ENCODE measurements around the gene PDE6B.
"Not testable (repeated sequence)": the region's sequence is repeated elsewhere in the genome, so short reads cannot be mapped to it uniquely, and the experiment has no call there.

PDE6B gene

DNA sequence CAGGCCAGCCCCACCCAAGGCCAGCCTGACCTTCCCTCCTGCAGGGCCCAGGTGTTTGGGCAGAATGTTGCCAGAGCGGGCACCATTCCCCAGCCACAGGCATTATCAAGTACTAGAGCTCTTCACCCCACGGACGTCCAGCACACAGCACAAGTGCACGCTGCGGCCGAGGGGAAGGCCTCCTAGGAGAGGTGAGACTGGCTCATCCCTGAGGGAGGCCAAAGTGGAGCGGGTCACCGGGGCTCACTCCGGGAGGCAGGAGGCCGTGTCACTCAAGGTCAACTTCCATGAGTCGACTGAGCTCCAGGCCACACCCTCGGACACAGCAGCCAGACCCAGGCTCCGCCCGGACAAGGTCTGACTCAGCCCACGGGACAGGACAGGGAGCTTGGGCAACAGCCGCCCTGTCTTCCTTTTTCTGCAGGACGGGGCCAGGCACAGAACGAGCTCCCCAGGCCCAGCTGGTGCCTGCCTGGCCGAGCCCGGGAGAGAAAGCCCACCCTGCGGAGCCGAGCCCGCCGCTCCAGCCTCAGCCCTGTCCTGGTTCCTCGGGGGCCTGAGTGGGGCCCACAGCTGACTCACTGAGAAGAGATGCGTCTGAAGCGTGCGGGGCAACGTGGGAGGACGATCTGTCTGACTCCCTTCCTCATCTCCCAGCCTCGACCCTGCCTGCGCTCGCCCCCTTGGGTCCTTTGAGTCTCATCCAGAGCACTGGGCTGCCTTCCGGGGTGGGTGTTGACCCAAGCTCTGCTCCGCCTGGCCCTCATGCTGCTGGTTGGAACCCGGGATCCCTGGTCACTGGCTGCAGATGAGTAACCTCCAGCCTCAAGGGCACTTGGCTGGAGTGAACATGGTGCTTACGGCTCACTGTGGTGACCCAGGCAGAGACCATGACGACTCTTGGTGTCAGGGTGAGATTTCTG is 61.9 kb downstream of the PDE6B start:
- DNase-seq, result no peak

GRCh38 chr4:687971-688853 is 62.8 kb downstream of the PDE6B start:
- DNase-seq, result no peak

- no peak for DNase-seq
These were observed 63.7 kb downstream of the PDE6B start, which contains the start of gene SLC49A3 for GRCh38 chr4:688854-689681. Gene SLC49A3 (minus strand): TSS chr4:689151. CDS start chr4:689127, 24 bp downstream.

DNA sequence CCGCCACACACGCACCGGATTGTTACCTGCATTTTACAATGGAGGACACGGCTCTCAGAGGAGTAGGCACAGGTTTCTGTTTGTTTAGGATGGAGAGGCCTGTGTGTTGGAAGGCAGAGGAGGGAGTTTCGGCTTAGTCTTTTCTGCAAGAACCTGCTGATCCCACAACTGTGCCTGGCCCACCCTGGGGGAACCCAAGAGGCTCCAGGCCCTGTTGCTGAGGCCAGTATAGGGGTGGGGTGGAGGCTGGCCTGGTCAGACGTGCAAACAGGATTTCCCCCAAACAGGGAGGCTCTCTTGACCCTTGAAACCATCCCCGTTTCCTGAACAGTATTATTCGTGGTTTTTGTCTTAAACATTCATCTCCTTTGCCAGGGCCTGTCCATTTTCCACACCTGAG is 64.3 kb downstream of the PDE6B start:
- no peak for DNase-seq

DNA sequence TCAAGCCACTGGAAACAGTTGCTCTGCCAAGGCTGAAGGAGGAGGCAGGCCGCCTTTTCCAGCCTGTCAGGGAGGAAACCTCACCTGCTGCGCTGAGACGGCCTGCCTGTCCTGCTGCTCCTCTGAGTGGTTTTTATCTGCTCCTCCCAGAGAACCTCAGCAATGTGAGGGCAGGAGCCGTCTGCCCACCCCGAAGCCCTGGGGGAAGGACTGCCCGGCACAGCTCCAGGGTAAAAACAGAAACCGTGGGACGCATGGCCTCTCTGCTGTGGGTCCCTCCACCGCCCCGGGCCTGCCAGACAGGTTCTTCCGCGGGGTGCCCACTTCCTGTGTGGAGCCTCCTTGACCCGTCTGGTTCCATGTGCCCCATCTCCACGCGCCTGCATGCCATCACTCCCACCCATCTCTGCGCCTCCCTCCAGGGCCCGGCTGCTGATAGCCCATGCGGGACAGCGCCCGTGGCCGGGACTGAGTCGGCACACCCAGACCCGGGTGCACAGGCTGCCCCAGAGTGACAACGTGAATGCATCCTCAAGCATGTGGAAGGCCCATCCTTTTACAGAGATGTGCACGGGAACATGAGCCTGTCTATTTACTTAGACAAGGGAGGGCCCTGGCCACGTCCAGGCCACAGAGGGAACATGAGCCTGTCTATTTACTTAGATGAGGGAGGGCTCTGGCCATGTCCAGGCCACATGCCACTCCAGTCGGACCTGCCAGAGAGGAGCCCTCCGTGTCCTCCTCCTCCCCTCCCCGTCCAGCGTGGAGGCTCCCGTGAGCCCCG is 67.6 kb downstream of the PDE6B start:
- no peak for DNase-seq

DNA sequence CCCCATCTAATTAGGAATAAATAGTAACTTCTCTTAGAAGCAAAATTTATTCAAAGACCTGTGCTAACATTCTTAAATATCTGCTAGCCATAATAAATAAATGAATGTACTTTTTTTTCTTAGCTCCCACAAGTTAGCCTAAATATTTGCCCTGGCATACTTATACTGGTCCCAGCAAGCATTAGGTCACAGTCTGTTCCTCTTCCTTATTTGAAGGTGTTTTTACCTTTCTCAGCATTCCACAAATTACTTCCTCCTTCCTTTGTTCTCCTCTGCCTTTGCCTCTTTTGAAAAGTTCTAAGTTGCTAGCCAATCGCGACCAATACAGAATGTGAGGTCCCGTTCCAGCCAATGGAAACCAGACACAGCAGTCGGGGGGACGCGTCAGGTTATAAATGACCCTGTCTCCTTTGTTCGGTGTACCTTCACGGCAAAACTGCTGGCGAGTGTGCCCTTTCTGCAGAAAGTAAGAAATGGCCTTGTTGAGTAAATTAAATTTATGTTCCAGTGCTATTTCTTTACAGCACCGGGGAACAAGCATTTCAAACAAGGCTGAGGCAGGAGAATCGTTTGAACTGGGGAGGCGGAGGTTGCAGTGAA is 69.1 kb downstream of the PDE6B start:
- not testable (repeated sequence) for DNase-seq

DNA sequence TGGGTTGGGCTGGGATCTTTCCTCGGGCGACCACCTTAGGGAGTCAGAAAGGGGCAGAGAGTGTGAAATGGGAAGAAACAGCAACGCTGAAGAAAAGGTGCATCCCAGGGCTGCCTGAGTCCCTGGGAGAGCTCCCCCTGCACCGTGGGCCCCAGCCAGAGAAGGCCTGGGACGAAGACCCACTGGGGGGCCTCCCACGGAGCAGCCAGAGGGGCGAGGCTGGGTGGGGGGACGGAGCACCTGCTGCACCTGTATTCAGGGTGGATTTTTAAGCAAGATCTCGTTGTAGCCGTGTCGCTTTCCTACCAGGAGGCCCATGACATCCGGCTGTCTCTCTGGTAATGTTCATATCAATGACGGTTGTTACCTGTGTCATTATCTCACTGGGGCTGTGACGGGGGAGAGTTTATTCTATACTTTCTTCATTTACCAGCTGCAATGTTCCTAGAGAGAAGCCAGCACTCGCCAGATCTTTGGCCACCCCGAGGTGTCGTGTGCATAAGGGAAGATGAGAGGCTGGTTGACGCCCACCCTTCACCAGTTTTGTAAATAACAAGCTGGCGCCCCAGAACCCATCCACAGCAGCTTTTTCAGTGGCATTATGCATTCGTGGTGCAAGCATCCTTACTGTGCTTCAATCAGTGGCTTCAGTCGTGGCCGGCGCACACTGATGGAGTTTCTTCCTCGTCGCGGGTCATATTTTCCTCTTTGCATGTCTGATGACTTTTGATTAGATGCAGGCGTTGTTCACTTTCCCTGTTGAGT is 74.6 kb downstream of the PDE6B start:
- no peak for DNase-seq

DNA sequence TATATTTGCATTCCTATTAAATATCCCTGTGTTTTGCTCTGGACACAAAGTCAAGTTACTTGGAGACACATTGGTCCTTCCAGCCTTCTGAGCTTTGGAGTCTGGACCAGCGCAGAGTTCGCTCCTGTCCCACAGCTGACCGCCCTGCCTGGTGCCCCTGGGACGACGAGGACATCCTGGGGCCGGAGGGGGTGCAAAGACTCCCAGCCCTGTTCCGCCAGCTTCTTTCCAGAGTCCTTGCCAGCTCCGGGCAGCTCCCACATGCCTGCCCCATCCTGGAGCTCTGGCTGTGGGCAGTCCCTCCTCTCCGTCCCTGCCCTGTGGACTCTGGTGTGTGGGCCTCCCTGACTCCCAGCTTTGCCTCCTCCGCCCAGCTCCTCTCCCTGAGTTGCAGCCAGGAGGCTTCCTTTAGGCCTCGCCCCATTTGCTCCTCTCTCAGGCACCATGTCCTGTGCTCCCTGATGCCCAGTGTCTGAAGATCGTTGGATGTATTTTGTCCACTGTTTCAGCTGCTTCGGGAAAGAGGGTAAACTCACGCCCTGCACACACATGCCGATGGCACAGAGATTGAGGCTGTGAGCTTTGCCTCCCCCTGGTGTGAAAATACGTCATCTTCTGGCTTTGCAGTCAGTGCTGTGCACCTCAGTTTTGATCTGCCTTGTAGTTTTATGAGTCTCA is 75.4 kb downstream of the PDE6B start:
- no peak for DNase-seq

- DNase-seq, result no peak
These were observed 77.3 kb downstream of the PDE6B start for GRCh38 chr4:702618-703048.

DNA sequence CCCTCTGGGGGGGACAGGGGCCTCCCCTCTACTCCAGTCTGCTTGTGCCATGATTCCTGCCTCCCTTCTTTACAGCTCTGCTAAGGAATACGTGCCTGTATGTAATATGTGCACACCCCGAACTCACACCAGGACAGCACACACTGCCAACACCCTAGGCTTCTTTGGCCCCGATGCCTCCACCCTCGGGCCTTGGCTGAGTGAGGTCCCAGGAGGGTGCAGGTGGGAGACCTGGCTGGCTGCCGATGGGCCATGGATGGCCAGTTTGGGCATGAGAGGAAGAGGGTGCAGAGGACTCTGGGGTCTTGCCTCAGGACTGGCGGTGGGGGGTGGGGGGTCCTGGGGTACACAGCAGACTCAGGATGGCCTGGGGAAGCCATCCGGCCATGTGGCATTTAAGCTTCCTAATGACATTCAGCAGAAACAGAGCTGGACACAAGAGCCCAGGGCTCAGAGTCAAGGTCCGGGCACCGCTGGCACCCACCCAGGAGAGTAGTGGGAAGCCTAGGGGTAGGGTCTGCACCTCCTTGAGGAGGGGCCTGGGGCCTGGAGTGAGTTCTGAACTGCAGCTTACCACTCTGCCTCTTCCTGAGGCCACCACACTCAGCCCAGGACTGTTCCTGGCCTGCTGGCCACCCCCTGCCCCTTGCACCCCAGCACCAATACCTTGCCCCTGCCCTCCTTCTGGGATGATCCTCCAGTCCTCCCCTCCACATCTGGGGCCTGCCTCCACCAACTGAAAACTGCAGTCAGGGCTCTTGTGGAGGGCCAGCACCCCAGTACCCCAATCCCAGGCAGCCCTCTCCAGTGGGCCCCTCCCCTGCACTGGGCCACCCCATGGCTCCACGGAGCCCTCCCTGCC is 78.2 kb downstream of the PDE6B start:
- DNase-seq, result no peak

- DNase-seq, result no peak
These were observed 79.0 kb downstream of the PDE6B start for GRCh38 chr4:704198-704891.

DNA sequence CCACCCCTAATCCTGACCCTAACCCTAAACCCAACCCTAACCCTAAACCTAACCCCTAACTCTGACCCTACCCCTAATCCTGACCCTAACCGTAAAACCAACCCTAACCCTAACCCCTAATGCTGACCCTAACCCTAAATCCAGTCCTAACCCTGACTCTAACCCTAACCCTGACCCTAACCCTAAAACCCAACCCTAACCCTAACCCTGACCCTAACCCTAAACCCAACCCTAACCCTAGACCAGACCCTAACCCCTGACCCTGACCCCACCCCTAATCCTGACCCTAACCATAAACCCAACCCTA is 79.6 kb downstream of the PDE6B start:
- no peak for DNase-seq

DNA sequence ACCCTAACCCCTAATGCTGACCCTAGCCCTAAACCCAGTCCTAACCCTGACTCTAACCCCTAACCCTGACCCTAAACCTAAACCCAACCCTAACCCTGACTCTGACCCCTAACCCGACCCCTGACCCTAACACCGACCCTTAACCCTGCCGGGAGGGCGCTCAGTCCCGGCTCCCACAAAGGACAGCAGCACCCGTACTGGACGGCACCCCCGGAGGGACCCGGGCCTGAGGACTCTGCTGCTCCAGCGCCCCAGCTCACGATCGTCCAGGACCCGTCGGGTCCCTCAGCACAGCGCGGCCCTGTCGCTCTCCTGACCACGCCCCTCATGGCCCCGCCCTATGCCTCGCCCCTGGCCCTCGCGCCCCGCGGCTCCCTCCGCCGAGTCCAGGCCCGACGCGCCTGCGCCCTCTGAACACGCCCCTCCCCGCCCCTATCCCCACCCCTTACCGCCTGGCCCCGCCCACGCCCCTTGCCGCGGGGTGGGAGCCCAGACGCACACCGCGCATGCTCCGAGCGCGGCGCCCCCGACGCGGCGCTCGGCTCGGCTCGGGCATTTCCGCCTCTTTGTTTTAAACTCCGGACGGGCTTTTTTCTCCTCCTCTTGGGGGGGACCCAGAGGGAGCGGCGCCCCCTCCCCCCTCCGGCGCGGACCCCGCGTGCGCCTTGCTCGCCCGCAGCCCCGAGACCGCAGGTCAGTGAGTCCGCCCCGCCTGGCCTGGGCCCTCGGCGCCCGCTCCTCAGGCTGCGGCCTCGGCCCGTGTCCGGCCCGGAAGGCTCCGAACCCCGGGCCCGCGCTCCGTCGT is 80.1 kb downstream of the PDE6B start, which contains the start of gene PCGF3:
Gene PCGF3, plus strand, starts transcription at position 555 of the 805 bp plus-strand sequence. CDS start 27,849 bp downstream, outside the sequence.
- peak; percentile 97 for DNase-seq

- not testable (repeated sequence) for DNase-seq
These were observed 80.8 kb downstream of the PDE6B start for GRCh38 chr4:706083-706633.

DNA sequence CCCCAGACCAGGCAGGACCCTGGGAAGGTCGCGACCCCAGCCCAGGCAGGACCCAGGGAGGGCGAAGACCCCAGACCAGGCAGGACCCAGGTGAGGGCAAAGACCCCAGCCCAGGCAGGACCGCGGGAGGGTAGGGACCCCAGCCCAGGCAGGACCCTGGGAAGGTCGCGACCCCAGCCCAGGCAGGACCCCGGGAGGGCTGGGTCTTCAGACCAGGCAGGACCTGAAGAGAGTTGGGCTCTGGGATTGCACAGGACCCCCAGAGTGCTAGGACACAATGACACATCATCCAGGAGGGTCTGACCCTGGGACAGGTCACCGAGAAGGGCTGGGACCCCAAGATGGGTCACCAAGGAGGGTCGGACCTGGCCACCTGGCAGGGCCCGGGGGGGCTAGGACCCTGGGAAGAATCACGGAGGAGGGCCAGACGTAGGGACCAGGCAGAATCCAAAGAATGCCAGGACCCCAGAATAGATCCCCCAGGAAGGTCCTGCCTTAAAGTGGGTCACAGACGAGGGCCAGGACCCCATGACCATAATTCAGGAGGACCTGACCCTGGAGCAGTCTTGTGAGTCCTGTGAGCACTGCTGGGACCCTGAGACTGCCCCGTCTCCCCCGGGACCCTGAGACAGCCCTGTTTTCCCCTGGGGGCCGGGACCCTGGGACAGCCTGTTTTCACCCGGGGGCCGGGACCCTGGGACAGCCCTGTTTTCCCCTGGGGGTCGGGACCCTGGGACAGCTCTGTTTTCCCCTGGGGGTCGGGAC is 81.6 kb downstream of the PDE6B start:
- no peak for DNase-seq

DNA sequence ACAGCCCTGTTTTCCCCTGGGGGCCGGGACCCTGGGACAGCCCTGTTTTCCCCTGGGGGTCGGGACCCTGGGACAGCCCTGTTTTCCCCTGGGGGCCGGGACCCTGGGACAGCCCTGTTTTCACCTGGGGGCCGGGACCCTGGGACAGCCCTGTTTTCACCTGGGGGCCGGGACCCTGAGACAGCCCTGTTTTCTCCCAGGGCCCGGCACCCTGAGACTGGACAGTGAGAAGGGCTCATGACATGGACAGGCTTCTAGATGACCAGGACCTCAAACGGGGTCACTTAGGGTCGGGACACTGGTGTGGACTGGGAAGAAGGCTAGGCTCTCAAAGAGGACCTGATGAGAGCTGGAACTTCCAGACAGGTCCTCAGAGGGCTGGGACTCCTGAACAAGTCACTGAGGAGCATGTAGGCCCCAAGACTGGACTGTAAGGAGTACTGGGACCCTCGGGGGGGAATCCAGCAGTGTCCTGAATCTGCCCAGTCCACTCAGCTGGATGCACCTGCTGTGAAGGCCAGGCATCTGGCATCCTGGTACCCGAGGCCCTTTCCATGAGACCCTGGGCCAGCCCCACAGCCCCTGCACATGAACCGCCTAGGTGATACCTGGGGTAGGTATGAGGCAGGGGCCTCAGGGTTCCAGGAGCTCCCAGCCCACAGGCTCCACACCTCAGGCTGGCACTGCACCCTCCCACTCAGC is 82.7 kb downstream of the PDE6B start:
- DNase-seq, result no peak
